Keratinocyte (primary cell): Measurements from ENCODE around the gene EML1.

Experiments used
- CTCF ChIP-seq, 3 experiments: IDR thresholded peaks in 1 of 3; conservative IDR thresholded peaks in 1 of 3; optimal IDR thresholded peaks in 1 of 3; 2 replicates in 2 of 3; 3 replicates in 1 of 3; pipeline versions ENCODE3 to v1.5.1; 2011; ENCODE audit warnings: low read length in 3 of 3, mild to moderate bottlenecking in 3 of 3, moderate library complexity in 2 of 3, control low read depth in 1 of 3, inconsistent platforms in 1 of 3; ENCODE audit not compliant: insufficient read depth in 2 of 3; ENCODE audit errors: extremely low read depth in 1 of 3
- EZH2 ChIP-seq: IDR thresholded peaks from one replicate; pipeline ENCODE4 v1.6.1; 2012; ENCODE audit warnings: inconsistent platforms, mild to moderate bottlenecking, low read length, moderate library complexity

DNA sequence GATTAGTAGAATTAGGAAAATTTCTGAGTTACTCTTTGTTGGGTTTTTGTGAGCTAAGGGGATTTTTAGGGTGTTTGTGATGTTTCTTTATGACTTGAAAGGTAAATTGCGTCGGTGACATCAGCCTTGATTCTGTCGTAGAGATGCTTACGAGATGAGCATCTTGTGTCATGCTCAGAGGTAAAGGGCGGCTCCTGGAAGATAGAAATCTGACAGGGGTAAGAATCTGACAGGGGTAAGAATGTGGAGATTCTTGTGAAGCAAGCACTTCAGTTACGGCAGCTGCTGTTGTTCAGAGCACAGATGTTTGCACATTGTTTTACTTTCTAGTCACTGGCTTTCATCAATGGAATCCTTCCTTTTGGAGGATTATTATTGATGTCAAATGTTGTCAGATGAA, 22.5 kb downstream of the EML1 start:
- TF ChIP-seq EZH2 (no peak), CTCF (optimal IDR thresholded peaks at IDR 0.05 in 1 of 3, IDR thresholded peaks at IDR 0.05 in 1 of 3, conservative IDR thresholded peaks at IDR 0.05 in 1 of 3; ENCODE audit: extremely low read depth in 1 of 3, insufficient read depth in 2 of 3, low read length in 3 of 3) (no peak)
